RPMI8226 (cell line): ENCODE results near the gene TPM1.

ENCODE experiments used
- DNase-seq: peaks from one replicate; pipeline ENCODE4 v3.0.0-alpha.2; 2015

TPM1 gene

GRCh38 chr15:63059075-63059474 lies 16.5 kb downstream of the TPM1 start:
- DNase-seq = no peak

- DNase-seq = no peak
These were observed 17.1 kb downstream of the TPM1 start for GRCh38 chr15:63059573-63060216.

GRCh38 chr15:63060699-63061098 lies 18.2 kb downstream of the TPM1 start:
- DNase-seq = no peak

- DNase-seq = no peak
These were observed 19.4 kb downstream of the TPM1 start for GRCh38 chr15:63061975-63062374.

GRCh38 chr15:63063164-63063756 lies 20.7 kb downstream of the TPM1 start:
- no peak for DNase-seq

GRCh38 chr15:63063877-63064409 lies 21.4 kb downstream of the TPM1 start:
- DNase-seq = no peak

- peak; percentile 47 for DNase-seq
These were observed 23.0 kb downstream of the TPM1 start for GRCh38 chr15:63065262-63066221.

GRCh38 chr15:63066272-63066671 lies 23.7 kb downstream of the TPM1 start:
- DNase-seq = no peak

- DNase-seq = no peak
These were observed 24.8 kb downstream of the TPM1 start for GRCh38 chr15:63067306-63067705.

GRCh38 chr15:63067976-63068743 lies 25.6 kb downstream of the TPM1 start:
- no peak for DNase-seq

- DNase-seq = no peak
These were observed 27.1 kb downstream of the TPM1 start for GRCh38 chr15:63069616-63070090.

GRCh38 chr15:63070681-63071129 lies 28.2 kb downstream of the TPM1 start:
- DNase-seq = no peak

- DNase-seq = no peak
These were observed 28.9 kb downstream of the TPM1 start for GRCh38 chr15:63071288-63071909.

- no peak for DNase-seq
These were observed 29.6 kb downstream of the TPM1 start for GRCh38 chr15:63072023-63072650.

- no peak for DNase-seq
These were observed 30.3 kb downstream of the TPM1 start for GRCh38 chr15:63072809-63073277.

- DNase-seq = no peak
These were observed 31.1 kb downstream of the TPM1 start for GRCh38 chr15:63073497-63074172.

GRCh38 chr15:63075015-63075983 lies 32.8 kb downstream of the TPM1 start:
- no peak for DNase-seq

GRCh38 chr15:63075984-63076713 lies 33.6 kb downstream of the TPM1 start:
- DNase-seq = no peak

- no peak for DNase-seq
These were observed 34.1 kb downstream of the TPM1 start for GRCh38 chr15:63076714-63077046.
